Measurements from ENCODE around the gene HTR6. TPM values are rescaled to one million over a fixed set of nuclear protein-coding genes. Genes with fewer than 3 reads are reported as not detected.

HTR6 gene
- total and polyA plus RNA-seq, 9 donors, result not detected

DNA sequence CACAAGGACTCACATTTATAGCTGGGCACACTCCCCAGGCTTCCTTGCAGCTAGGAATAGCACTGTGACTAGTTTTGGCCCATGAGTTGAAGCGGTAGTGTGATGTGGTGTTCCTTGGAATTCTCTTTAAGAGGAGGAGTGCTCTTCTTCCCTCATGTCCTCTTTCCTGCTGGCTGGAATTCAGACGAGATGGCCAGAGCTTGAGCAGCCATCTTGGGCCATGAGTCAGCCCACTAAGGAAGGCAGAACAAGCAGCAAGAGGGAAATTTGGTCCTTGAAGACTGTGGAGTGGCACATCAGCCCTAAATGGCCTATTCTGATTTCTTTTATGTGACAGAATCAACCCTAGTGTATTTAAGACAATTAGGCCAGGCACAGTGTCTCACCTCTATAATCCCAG is 20.0 kb downstream of the HTR6 start:
- DNase-seq, result no peak
- H3K9me3 ChIP-seq (replicated peaks; ENCODE audit: control insufficient read depth, low read depth, low read length), result peaks cover 2% of the 10 kb centered on the region
- no peaks in the 10 kb centered on the region for H3K36me3 ChIP-seq (ENCODE audit: control insufficient read depth, insufficient read depth, low read length)
- H3K4me3 ChIP-seq (ENCODE audit: low read length), result no peak overlapping the region
- H3K27ac ChIP-seq (ENCODE audit: low read length), result no peak overlapping the region
- H3K4me1 ChIP-seq (ENCODE audit: control insufficient read depth, insufficient read depth, low read length), result no peaks in the 10 kb centered on the region
- WGBS (ENCODE audit: insufficient coverage), result no CpG with 5 or more reads among the region's 2 CpGs
- no peaks in the 10 kb centered on the region for H3K27me3 ChIP-seq (ENCODE audit: control insufficient read depth, insufficient read depth, low read length)

DNA sequence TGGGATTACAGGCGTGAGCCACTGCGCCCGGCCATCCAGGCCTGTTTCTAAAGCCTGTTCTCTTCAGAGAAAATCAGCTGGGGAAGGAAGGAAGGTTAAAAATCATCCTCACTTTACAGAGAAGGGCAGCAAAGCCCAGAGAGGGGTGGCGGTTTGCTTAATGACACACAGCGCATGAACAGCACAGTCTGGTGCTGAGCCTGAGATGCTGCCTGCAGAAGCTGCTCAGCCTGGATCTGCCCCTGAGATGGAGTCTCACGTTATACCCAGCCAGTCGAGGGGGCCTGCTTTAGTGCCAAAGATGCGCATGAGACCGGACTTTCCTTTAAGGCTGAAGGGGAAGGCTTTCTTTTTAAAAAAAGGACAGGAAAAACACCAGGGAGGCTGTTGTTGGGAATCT is 21.3 kb downstream of the HTR6 start:
- Histone ChIP-seq H3K36me3 (ENCODE audit: control insufficient read depth, insufficient read depth, low read length) (no peaks in the 10 kb centered on the region), H3K4me1 (ENCODE audit: control insufficient read depth, insufficient read depth, low read length) (no peaks in the 10 kb centered on the region), H3K27ac (ENCODE audit: low read length) (no peak overlapping the region), H3K27me3 (ENCODE audit: control insufficient read depth, insufficient read depth, low read length) (no peaks in the 10 kb centered on the region), H3K9me3 (replicated peaks; ENCODE audit: control insufficient read depth, low read depth, low read length) (peaks cover 2% of the 10 kb centered on the region), H3K4me3 (ENCODE audit: low read length) (no peak overlapping the region)
- WGBS (ENCODE audit: insufficient coverage), result 57% methylated on average over 6 of the region's 9 CpGs
- DNase-seq, result no peak

GRCh38 chr1:19687414-19687813 is 22.7 kb downstream of the HTR6 start:
- no peak for DNase-seq
- no peaks in the 10 kb centered on the region for H3K36me3 ChIP-seq (ENCODE audit: control insufficient read depth, insufficient read depth, low read length)
- no peak overlapping the region for H3K4me3 ChIP-seq (ENCODE audit: low read length)
- H3K27ac ChIP-seq (ENCODE audit: low read length), result no peak overlapping the region
- no peaks in the 10 kb centered on the region for H3K27me3 ChIP-seq (ENCODE audit: control insufficient read depth, insufficient read depth, low read length)
- no CpG with 5 or more reads among the region's 1 CpG for WGBS (ENCODE audit: insufficient coverage)
- peaks cover 2% of the 10 kb centered on the region for H3K9me3 ChIP-seq (replicated peaks; ENCODE audit: control insufficient read depth, low read depth, low read length)
- H3K4me1 ChIP-seq (ENCODE audit: control insufficient read depth, insufficient read depth, low read length), result no peaks in the 10 kb centered on the region

DNA sequence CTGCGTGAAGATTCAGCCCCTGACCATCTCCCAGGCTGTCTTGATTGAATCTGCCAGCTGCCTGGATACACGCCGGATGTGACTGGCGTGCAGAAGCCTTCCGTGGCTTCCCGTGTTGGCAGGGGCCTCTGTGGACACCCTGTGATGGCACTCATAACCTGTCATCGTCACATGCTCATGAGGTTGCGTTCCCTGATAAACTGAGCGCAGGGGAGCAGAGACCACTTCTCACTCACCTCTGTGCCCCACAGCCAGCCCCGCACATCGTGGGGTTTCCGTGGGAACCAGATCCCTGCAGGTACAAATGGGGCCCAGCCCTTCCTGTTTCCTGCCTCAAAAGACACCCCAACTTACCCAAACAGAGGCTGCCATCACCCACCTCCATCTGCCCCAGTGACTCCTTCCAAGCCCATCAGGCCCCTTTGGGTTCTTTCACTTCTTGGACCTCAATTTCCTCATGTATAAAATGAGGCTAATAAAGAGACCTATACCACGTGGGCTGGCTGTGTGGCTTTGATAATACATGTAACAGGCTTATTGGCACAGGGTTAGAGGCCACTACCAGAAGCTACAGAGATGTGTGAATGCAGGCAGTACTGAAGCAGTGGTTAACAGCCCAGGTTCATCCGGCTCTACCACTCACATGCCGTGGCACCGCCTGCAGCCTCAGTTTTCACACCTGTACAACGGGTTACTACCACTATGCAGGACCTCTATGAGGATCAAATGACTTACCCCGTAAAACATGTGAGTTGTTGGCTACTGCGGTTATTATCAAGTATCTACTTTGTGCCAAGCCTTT is 23.6 kb downstream of the HTR6 start:
- Histone ChIP-seq H3K9me3 (replicated peaks; ENCODE audit: control insufficient read depth, low read depth, low read length) (peaks cover 2% of the 10 kb centered on the region), H3K4me1 (ENCODE audit: control insufficient read depth, insufficient read depth, low read length) (no peaks in the 10 kb centered on the region), H3K27me3 (ENCODE audit: control insufficient read depth, insufficient read depth, low read length) (no peaks in the 10 kb centered on the region), H3K27ac (ENCODE audit: low read length) (no peak overlapping the region), H3K36me3 (ENCODE audit: control insufficient read depth, insufficient read depth, low read length) (no peaks in the 10 kb centered on the region), H3K4me3 (ENCODE audit: low read length) (no peak overlapping the region)
- no peak for DNase-seq
- 74% methylated on average over 16 of the region's 19 CpGs for WGBS (ENCODE audit: insufficient coverage)

DNA sequence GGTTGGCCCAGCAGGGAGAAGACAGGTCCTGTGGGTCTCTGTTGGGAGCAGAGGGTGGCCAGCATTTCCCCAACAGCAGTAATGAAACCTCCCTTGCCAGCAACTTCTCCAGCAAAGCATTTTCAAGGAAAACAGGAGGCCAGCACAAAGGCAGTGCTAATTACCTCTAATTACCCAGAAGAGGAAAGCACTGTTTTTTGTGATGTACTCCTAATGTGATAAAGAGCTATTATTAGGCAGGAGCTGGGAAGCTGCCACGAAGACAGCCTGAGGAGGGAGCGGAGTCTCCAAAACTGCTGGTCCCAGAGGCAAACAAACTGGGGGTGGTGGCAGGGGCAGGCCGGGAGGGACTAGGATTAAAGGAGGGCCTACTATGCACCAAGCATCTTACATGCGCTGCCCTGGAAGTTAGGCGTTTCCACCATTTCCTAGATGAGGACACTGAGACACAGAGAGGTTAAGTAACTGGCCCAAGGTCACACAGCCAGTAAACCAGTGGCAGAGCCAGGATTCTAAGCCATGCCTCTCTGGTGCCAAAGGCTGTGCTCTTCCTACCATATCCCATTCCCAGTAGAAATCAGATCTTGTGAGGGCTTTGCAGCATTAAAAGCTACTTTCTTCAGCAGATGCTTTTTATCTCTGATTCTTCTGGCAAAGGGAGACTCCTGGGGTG is 24.5 kb downstream of the HTR6 start:
- H3K4me3 ChIP-seq (ENCODE audit: low read length), result no peak overlapping the region
- no peak for DNase-seq
- 70% methylated on average over 5 of the region's 5 CpGs for WGBS (ENCODE audit: insufficient coverage)
- H3K36me3 ChIP-seq (ENCODE audit: control insufficient read depth, insufficient read depth, low read length), result no peaks in the 10 kb centered on the region
- no peak overlapping the region for H3K27ac ChIP-seq (ENCODE audit: low read length)
- peaks cover 2% of the 10 kb centered on the region for H3K9me3 ChIP-seq (replicated peaks; ENCODE audit: control insufficient read depth, low read depth, low read length)
- no peaks in the 10 kb centered on the region for H3K4me1 ChIP-seq (ENCODE audit: control insufficient read depth, insufficient read depth, low read length)
- H3K27me3 ChIP-seq (ENCODE audit: control insufficient read depth, insufficient read depth, low read length), result no peaks in the 10 kb centered on the region

DNA sequence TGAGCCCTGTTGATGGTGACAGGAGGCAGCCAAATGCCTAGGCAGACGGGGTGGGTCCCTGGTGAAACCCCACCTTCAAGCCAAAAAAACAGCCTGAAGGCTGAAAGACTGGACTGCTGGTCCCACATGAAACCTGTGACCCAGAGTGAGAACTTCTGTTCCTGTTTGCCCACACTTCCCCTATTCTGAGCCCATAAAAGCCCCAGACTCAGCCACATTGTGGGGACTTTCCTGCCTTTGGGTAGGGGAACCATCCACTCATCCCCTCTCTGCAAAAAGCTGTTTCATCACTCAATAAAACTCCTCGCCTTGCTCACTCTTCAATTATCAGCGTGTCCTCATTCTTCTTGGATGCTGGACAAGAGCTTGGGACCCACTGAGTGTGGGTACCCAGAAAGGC is 25.2 kb downstream of the HTR6 start:
- H3K27me3 ChIP-seq (ENCODE audit: control insufficient read depth, insufficient read depth, low read length), result no peaks in the 10 kb centered on the region
- 89% methylated on average over 3 of the region's 3 CpGs for WGBS (ENCODE audit: insufficient coverage)
- no peaks in the 10 kb centered on the region for H3K4me1 ChIP-seq (ENCODE audit: control insufficient read depth, insufficient read depth, low read length)
- H3K4me3 ChIP-seq (ENCODE audit: low read length), result no peak overlapping the region
- DNase-seq, result no peak
- no peak overlapping the region for H3K27ac ChIP-seq (ENCODE audit: low read length)
- H3K9me3 ChIP-seq (replicated peaks; ENCODE audit: control insufficient read depth, low read depth, low read length), result peaks cover 2% of the 10 kb centered on the region
- no peaks in the 10 kb centered on the region for H3K36me3 ChIP-seq (ENCODE audit: control insufficient read depth, insufficient read depth, low read length)

- Histone ChIP-seq H3K27me3 (ENCODE audit: control insufficient read depth, insufficient read depth, low read length) (no peaks in the 10 kb centered on the region), H3K9me3 (replicated peaks; ENCODE audit: control insufficient read depth, low read depth, low read length) (peaks cover 2% of the 10 kb centered on the region), H3K4me1 (ENCODE audit: control insufficient read depth, insufficient read depth, low read length) (no peaks in the 10 kb centered on the region), H3K4me3 (ENCODE audit: low read length) (no peak overlapping the region), H3K36me3 (ENCODE audit: control insufficient read depth, insufficient read depth, low read length) (no peaks in the 10 kb centered on the region), H3K27ac (ENCODE audit: low read length) (no peak overlapping the region)
- WGBS (ENCODE audit: insufficient coverage), result 78% methylated on average over 6 of the region's 7 CpGs
- no peak for DNase-seq
These were observed 25.7 kb downstream of the HTR6 start for GRCh38 chr1:19690342-19690741.

GRCh38 chr1:19694298-19694697 is 29.6 kb downstream of the HTR6 start:
- no peaks in the 10 kb centered on the region for H3K9me3 ChIP-seq (replicated peaks; ENCODE audit: control insufficient read depth, low read depth, low read length)
- no peaks in the 10 kb centered on the region for H3K36me3 ChIP-seq (ENCODE audit: control insufficient read depth, insufficient read depth, low read length)
- no peaks in the 10 kb centered on the region for H3K27me3 ChIP-seq (ENCODE audit: control insufficient read depth, insufficient read depth, low read length)
- H3K4me1 ChIP-seq (ENCODE audit: control insufficient read depth, insufficient read depth, low read length), result no peaks in the 10 kb centered on the region
- H3K27ac ChIP-seq (ENCODE audit: low read length), result no peak overlapping the region
- WGBS (ENCODE audit: insufficient coverage), result 73% methylated on average over 14 of the region's 14 CpGs
- no peak for DNase-seq
- H3K4me3 ChIP-seq (ENCODE audit: low read length), result no peak overlapping the region

GRCh38 chr1:19695772-19696171 is 31.1 kb downstream of the HTR6 start:
- Histone ChIP-seq H3K27ac (ENCODE audit: low read length) (no peak overlapping the region), H3K36me3 (ENCODE audit: control insufficient read depth, insufficient read depth, low read length) (no peaks in the 10 kb centered on the region), H3K27me3 (ENCODE audit: control insufficient read depth, insufficient read depth, low read length) (no peaks in the 10 kb centered on the region), H3K4me3 (ENCODE audit: low read length) (no peak overlapping the region), H3K4me1 (ENCODE audit: control insufficient read depth, insufficient read depth, low read length) (no peaks in the 10 kb centered on the region), H3K9me3 (replicated peaks; ENCODE audit: control insufficient read depth, low read depth, low read length) (no peaks in the 10 kb centered on the region)
- 81% methylated on average over 7 of the region's 7 CpGs for WGBS (ENCODE audit: insufficient coverage)
- no peak for DNase-seq

DNA sequence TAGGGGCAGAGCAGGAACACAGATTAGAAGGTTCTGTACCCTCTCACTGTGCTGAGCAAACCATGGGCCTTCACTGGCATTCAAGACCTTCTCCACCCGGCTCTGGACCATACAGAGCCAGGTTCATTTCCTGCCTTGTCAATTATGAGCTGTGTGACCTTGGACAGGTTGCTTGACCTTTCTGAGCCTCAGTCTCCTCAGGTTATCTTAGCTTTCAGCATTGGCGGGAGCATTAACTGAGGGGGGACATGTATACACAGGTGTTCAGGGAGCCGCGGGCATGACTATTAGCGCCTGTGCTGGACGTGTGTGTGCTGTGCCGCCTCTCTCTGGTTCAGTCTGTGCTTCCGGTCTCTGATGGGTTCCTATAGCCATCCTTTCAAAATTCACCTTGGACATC is 32.1 kb downstream of the HTR6 start:
- no peaks in the 10 kb centered on the region for H3K4me1 ChIP-seq (ENCODE audit: control insufficient read depth, insufficient read depth, low read length)
- no peaks in the 10 kb centered on the region for H3K36me3 ChIP-seq (ENCODE audit: control insufficient read depth, insufficient read depth, low read length)
- H3K27me3 ChIP-seq (ENCODE audit: control insufficient read depth, insufficient read depth, low read length), result no peaks in the 10 kb centered on the region
- H3K27ac ChIP-seq (ENCODE audit: low read length), result no peak overlapping the region
- DNase-seq, result no peak
- WGBS (ENCODE audit: insufficient coverage), result 97% methylated on average over 7 of the region's 8 CpGs
- H3K4me3 ChIP-seq (ENCODE audit: low read length), result no peak overlapping the region
- no peaks in the 10 kb centered on the region for H3K9me3 ChIP-seq (replicated peaks; ENCODE audit: control insufficient read depth, low read depth, low read length)

All from muscle of leg (tissue), 11 donors.